ENCODE measurements around the gene THYN1.

DNA sequence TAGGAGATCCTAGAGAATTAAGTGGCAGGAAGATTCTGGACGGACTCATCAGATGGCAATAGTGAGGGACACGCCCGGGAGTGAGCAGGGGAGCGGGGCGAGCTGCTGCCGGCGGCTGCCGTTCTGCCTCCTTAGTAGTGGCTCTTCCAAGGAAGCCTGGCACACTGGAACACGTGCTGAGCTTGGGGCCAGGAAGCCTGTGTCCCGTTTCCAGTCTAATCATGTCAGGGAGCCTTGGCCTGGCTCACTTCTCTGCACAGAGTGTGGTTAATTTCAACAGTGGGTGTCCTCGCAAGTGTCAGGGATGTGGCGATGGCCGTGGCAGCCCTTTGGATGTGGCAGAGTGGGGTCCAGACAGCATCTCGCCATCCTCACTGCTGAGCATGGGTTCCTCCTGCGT, 39.5 kb upstream of the THYN1 start:
- TF ChIP-seq, protein P1, sequence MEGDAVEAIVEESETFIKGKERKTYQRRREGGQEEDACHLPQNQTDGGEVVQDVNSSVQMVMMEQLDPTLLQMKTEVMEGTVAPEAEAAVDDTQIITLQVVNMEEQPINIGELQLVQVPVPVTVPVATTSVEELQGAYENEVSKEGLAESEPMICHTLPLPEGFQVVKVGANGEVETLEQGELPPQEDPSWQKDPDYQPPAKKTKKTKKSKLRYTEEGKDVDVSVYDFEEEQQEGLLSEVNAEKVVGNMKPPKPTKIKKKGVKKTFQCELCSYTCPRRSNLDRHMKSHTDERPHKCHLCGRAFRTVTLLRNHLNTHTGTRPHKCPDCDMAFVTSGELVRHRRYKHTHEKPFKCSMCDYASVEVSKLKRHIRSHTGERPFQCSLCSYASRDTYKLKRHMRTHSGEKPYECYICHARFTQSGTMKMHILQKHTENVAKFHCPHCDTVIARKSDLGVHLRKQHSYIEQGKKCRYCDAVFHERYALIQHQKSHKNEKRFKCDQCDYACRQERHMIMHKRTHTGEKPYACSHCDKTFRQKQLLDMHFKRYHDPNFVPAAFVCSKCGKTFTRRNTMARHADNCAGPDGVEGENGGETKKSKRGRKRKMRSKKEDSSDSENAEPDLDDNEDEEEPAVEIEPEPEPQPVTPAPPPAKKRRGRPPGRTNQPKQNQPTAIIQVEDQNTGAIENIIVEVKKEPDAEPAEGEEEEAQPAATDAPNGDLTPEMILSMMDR (IDR thresholded peaks at IDR 0.05; ENCODE audit: low read depth, low read length) = no peak
- no peak for TF ChIP-seq MYC (IDR thresholded peaks at IDR 0.05; ENCODE audit: low read depth, low read length)
- TF ChIP-seq, protein P2, sequence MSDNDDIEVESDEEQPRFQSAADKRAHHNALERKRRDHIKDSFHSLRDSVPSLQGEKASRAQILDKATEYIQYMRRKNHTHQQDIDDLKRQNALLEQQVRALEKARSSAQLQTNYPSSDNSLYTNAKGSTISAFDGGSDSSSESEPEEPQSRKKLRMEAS (IDR thresholded peaks at IDR 0.05; ENCODE audit: low read depth, low read length) = no peak

Measured in NB4 (cell line).